Right lobe of liver (tissue), 6 donors: ENCODE data around the gene TP53I11. TPM values are rescaled to one million over a fixed set of nuclear protein-coding genes. Genes with fewer than 3 reads are reported as not detected.

ENCODE experiments used
- ATAC-seq, 4 donors: fragments of 200-7000 bp; cut with Tn5 transposase; one replicate each; pipeline ENCODE4 v1.9.1; 2020; ENCODE audit warnings: mild to moderate bottlenecking in 4 of 4, moderate library complexity in 4 of 4
- DNase-seq, 3 donors: peaks; one replicate each; pipeline ENCODE4 v3.0.0-alpha.2; 2020
- H3K27ac ChIP-seq, 3 donors: fragments of 200-600 bp; one replicate each; pipeline ENCODE4 v1.8.0; 2022
- H3K27me3 ChIP-seq, 2 donors: fragments of 200-600 bp; one replicate each; pipeline ENCODE4 v1.8.0; 2022
- H3K36me3 ChIP-seq, 4 donors: fragments of 200-600 bp; sonication (generic) in 1 of 4; one replicate each; pipeline versions ENCODE4 v1.5.1 to v1.8.0; 2017 to 2022; ENCODE audit warnings: control low read depth in 1 of 4
- H3K4me1 ChIP-seq, 4 donors: fragments of 200-600 bp; sonication (generic) in 1 of 4; one replicate each; pipeline versions ENCODE4 v1.5.1 to v1.8.0; 2017 to 2022; ENCODE audit warnings: control low read depth in 1 of 4
- H3K4me3 ChIP-seq, 3 donors: fragments of 200-600 bp; one replicate each; pipeline ENCODE4 v1.8.0; 2022
- H3K9me3 ChIP-seq, 4 donors: fragments of 200-600 bp; sonication (generic) in 1 of 4; one replicate each; pipeline versions ENCODE4 v1.5.1 to v1.8.0; 2017 to 2022; ENCODE audit warnings: control low read depth in 1 of 4
- CTCF ChIP-seq, 4 donors: fragments of 200-600 bp in 3 of 4; fragments of 450-650 bp in 1 of 4; IDR thresholded peaks; one replicate each; pipeline versions ENCODE4 v1.5.1 to v1.8.0; 2016 to 2022; ENCODE audit warnings: antibody characterized with exemption in 4 of 4, mild to moderate bottlenecking in 2 of 4
- POLR2A ChIP-seq: fragments of 450-650 bp; IDR thresholded peaks from one replicate; pipeline ENCODE4 v1.6.1; 2017; ENCODE audit warnings: antibody characterized with exemption, mild to moderate bottlenecking
- WGBS: methylation state at CpG from one replicate; pipeline ENCODE4 v1.1.6; 2018; ENCODE audit warnings: low coverage, low lambda C conversion rate; ENCODE audit not compliant: insufficient coverage; ENCODE audit errors: missing lambda C conversion rate; 5-methylcytosine and 5-hydroxymethylcytosine counted together
- intact Hi-C, 2 donors: fragments of 100-400 bp; cut with DNase I; formaldehyde crosslinking; loops; one replicate each; pipeline versions ENCODE4 v1.11.2 to v1.14.1; 2022
- total RNA-seq, 6 experiments: library from RNA; depleted of rRNA in 2 of 6; stranded (reverse); fragments of >200 nt in 2 of 6; fragmentation: NEBNext Ultra II Directional in 3 of 6; extraction: Animal tissue kit (Norgen Biotek cat#: 25700) in 3 of 6; gene quantifications; one replicate each; pipeline versions ENCODE4 v1.1.0 to v1.2.4, GENCODE V29; 2016 to 2023
- donor health status: DM: no; HTN: yes; CAD: no.
- donor health status: DM: no; HTN: no; CAD: no.
- donor health status: DM: no; HTN: no; CAD: no.
- donor health status: DM: no; HTN: yes; CAD: no.
- donor health status: DM: no; HTN: yes; CAD: no.

TP53I11 gene
- total RNA-seq, 6 experiments from 2014 or later, result 5.7 to 22.1 (median 12.2) TPM

GRCh38 chr11:44934110-44934509 is 16.6 kb downstream of the TP53I11 start:
- intact Hi-C loops, result loop anchor here (2.0 to 10.0 kb wide), 5 partner anchors 173 to 401 kb away; partner anchors contain the start of gene SYT13 (in 1 of the 2)
- TF ChIP-seq CTCF (IDR thresholded peaks at IDR 0.05) (no peak), POLR2A (no peak)
- Histone ChIP-seq H3K4me3 (no peak overlapping the region), H3K4me1 (no peaks in the 10 kb centered on the region), H3K27ac (no peak overlapping the region), H3K9me3 (no peaks in the 10 kb centered on the region), H3K36me3 (no peaks in the 10 kb centered on the region), H3K27me3 (no peaks in the 10 kb centered on the region)
- 82% methylated on average over 2 of the region's 2 CpGs for whole genome bisulfite sequencing
- DNase-seq (no peak), ATAC-seq (no peak)

GRCh38 chr11:44931466-44931865 is 19.2 kb downstream of the TP53I11 start:
- no peak overlapping the region for H3K27ac ChIP-seq
- DNase-seq (no peak), ATAC-seq (no peak)
- TF ChIP-seq POLR2A, result no peak
- no peak for TF ChIP-seq CTCF (IDR thresholded peaks at IDR 0.05)
- H3K36me3 ChIP-seq, result no peaks in the 10 kb centered on the region
- intact Hi-C loops, result loop anchor here (5.0 to 10.0 kb wide), 4 partner anchors 176 to 403 kb away; partner anchors contain the start of gene SYT13 (in 1 of the 2)
- H3K4me1 ChIP-seq, result no peaks in the 10 kb centered on the region
- H3K27me3 ChIP-seq, result no peaks in the 10 kb centered on the region
- no peak overlapping the region for H3K4me3 ChIP-seq
- WGBS, result 40% methylated on average over 1 of the region's 3 CpGs
- no peaks in the 10 kb centered on the region for H3K9me3 ChIP-seq

- intact Hi-C loops, result loop anchor here (5.0 to 10.0 kb wide), 4 partner anchors 177 to 404 kb away; partner anchors contain the start of gene SYT13 (in 1 of the 2)
- no peaks in the 10 kb centered on the region for H3K36me3 ChIP-seq
- no peak for DNase-seq
Measured at GRCh38 chr11:44930588-44931302, 19.9 kb downstream of the TP53I11 start.

GRCh38 chr11:44928816-44929215 is 21.9 kb downstream of the TP53I11 start:
- no peak for TF ChIP-seq POLR2A
- no peak for TF ChIP-seq CTCF (IDR thresholded peaks at IDR 0.05)
- no peak overlapping the region for H3K4me3 ChIP-seq
- H3K9me3 ChIP-seq, result no peaks in the 10 kb centered on the region
- intact Hi-C loops, result loop anchor here in 1 of 2 donors (10.0 kb wide), 1 partner anchor 374 kb away; no protein-coding TSS in a partner anchor
- DNase-seq (no peak), ATAC-seq (no peak)
- no peaks in the 10 kb centered on the region for H3K4me1 ChIP-seq
- 40% methylated on average over 2 of the region's 4 CpGs for WGBS
- no peaks in the 10 kb centered on the region for H3K36me3 ChIP-seq
- no peaks in the 10 kb centered on the region for H3K27me3 ChIP-seq
- no peak overlapping the region for H3K27ac ChIP-seq

More at GRCh38 chr11:44930588-44931302, 19.9 kb downstream of the TP53I11 start:
- 36% methylated on average over 5 of the region's 13 CpGs for WGBS
- H3K9me3 ChIP-seq, result no peaks in the 10 kb centered on the region
- H3K4me1 ChIP-seq, result no peaks in the 10 kb centered on the region
- ATAC-seq, result no peak
- no peaks in the 10 kb centered on the region for H3K27me3 ChIP-seq
- TF ChIP-seq POLR2A (no peak), CTCF (IDR thresholded peaks at IDR 0.05) (no peak)
- H3K4me3 ChIP-seq, result no peak overlapping the region
- no peak overlapping the region for H3K27ac ChIP-seq
